K562 treated with DMSO at 1 percent for 12 hours (cell line): ENCODE results near the gene C20orf141. TPM values are rescaled to one million over a fixed set of nuclear protein-coding genes. Genes with fewer than 3 reads are reported as not detected.

Experiments used
- total RNA-seq: library from RNA; unstranded; fragments of 300-600 nt; gene quantifications from 2 replicates; pipeline ENCODE4 v1.2.3, GENCODE V29; 2022; ENCODE audit not compliant: insufficient read depth

Gene C20orf141
- total RNA-seq: not detected in 2 replicates

GRCh38 chr20:2814587-2815051 is at the start of gene C20orf141:
Gene C20orf141, plus strand, starts transcription at chr20:2814987. Its CDS starts 198 bp downstream, at chr20:2815185.

DNA sequence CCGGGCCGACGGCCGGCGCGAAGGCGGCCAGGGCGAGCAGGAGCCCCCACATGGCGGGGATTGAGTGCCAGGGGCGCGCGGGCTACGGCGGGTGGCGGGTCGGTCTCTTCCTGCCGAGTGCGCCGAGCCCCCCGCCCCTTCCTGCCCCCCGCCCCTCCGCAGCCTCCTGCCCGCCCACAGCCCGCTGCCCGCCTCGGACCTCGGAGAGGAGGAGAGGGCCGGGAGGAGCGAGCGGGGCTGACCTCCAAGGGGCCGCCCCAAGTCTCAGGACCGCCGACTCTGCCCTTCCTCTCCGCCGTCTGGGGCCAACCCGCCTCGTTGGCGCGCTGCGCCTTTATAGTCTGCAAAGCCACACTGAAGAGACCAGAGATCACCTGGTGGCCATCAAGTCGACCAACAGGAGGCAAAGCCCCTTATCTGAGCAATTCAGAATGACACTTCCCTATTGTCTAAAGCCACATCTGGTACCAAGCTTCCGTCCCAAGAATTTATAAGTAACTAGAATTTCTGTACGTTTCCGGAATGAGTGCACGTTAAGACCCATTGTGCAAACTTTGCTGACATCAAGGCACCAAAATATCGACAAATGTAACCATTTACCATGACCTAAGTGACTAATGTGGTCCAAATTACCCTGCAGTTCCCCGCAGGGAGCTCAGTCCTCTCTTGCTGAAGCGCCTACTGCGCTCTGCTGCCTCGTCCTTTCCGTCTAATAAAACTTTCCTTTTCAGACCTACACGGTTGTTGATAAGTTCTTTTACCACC is 14.1 kb upstream of the C20orf141 start, which contains the start of gene CPXM1:
CPXM1 (minus strand) TSS at position 107 of the 765 bp plus-strand sequence; CDS start at position 52, 55 bp downstream.

GRCh38 chr20:2816030-2816582 is 1.3 kb downstream of the C20orf141 start, which contains the start of gene TMEM239:
Gene TMEM239, plus strand, starts transcription at chr20:2816364. Its CDS starts 191 bp downstream, at chr20:2816555.

GRCh38 chr20:2840138-2840966 is 25.6 kb downstream of the C20orf141 start, which contains the start of the genes PCED1A and VPS16:
Gene PCED1A, minus strand, starts transcription at chr20:2840655. Its CDS starts 743 bp downstream, at chr20:2839912.
Gene VPS16, plus strand, starts transcription at chr20:2840745. Its CDS starts 30 bp downstream, at chr20:2840775.

Other genes with a start within 250 kb of the C20orf141 start
- 59.1 and 93.3 TPM in 2 replicates for gene NOP56, start 162.4 kb upstream of the C20orf141 start, total RNA-seq
- 84.6 and 85.4 TPM in 2 replicates for gene IDH3B, start 150.8 kb upstream of the C20orf141 start, total RNA-seq
- 0.28 TPM in 1 of 2 replicates, not detected in the other for gene EBF4, start 122.2 kb upstream of the C20orf141 start, total RNA-seq
- 0.60 TPM in 1 of 2 replicates, not detected in the other for gene CPXM1, start 14.4 kb upstream of the C20orf141 start, total RNA-seq
- not detected in 2 replicates for gene TMEM239, start 1.4 kb downstream of the C20orf141 start, total RNA-seq
- gene PCED1A, start 25.7 kb downstream of the C20orf141 start, total RNA-seq: 10.0 and 13.4 TPM in 2 replicates
- 29.4 and 40.8 TPM in 2 replicates for gene VPS16, start 25.8 kb downstream of the C20orf141 start, total RNA-seq
- 18.4 and 37.8 TPM in 2 replicates for gene PTPRA, start 58.5 kb downstream of the C20orf141 start, total RNA-seq
- not detected in 2 replicates for gene GNRH2, start 228.6 kb downstream of the C20orf141 start, total RNA-seq
- gene MRPS26, start 231.1 kb downstream of the C20orf141 start, total RNA-seq: 29.3 and 32.7 TPM in 2 replicates